NCI-H2081 treated with DMSO at 0.1 percent for 48 hours (cell line): Measurements from ENCODE around the gene SPAM1.
"Not testable (repeated sequence)": the region's sequence is repeated elsewhere in the genome, so short reads cannot be mapped to it uniquely, and the experiment has no call there.

ENCODE experiments used
- DNase-seq: peaks from one replicate; lab custom pipeline; 2025; lab: John Stamatoyannopoulos, UW

SPAM1 gene

GRCh38 chr7:123958186-123958703 lies 33.2 kb downstream of the SPAM1 start:
- DNase-seq = no peak

- no peak for DNase-seq
Measured at GRCh38 chr7:123961771-123962170, 36.7 kb downstream of the SPAM1 start.

GRCh38 chr7:123966936-123967335 lies 41.9 kb downstream of the SPAM1 start:
- DNase-seq = no peak

- no peak for DNase-seq
Measured at GRCh38 chr7:123972045-123972444, 47.0 kb downstream of the SPAM1 start.

GRCh38 chr7:123972831-123973230 lies 47.8 kb downstream of the SPAM1 start:
- no peak for DNase-seq

GRCh38 chr7:123974326-123974908 lies 49.4 kb downstream of the SPAM1 start:
- no peak for DNase-seq

GRCh38 chr7:123975084-123975483 lies 50.0 kb downstream of the SPAM1 start:
- no peak for DNase-seq

GRCh38 chr7:123977081-123977480 lies 52.0 kb downstream of the SPAM1 start:
- no peak for DNase-seq

- DNase-seq = no peak
Measured at GRCh38 chr7:123979876-123980275, 54.8 kb downstream of the SPAM1 start.

GRCh38 chr7:123987445-123987844 lies 62.4 kb downstream of the SPAM1 start:
- no peak for DNase-seq

GRCh38 chr7:123992913-123993518 lies 68.0 kb downstream of the SPAM1 start:
- DNase-seq = no peak

GRCh38 chr7:123993996-123994395 lies 69.0 kb downstream of the SPAM1 start:
- no peak for DNase-seq

- DNase-seq = no peak
Measured at GRCh38 chr7:123994449-123994848, 69.4 kb downstream of the SPAM1 start.

GRCh38 chr7:123995617-123996326 lies 70.7 kb downstream of the SPAM1 start:
- DNase-seq = no peak

GRCh38 chr7:123996327-123996625 lies 71.2 kb downstream of the SPAM1 start:
- DNase-seq = no peak

GRCh38 chr7:123998921-123999320 lies 73.9 kb downstream of the SPAM1 start:
- DNase-seq = no peak

- no peak for DNase-seq
Measured at GRCh38 chr7:123999703-124000102, 74.7 kb downstream of the SPAM1 start.

- DNase-seq = not testable (repeated sequence)
Measured at GRCh38 chr7:124008296-124008695, 83.3 kb downstream of the SPAM1 start.

- no peak for DNase-seq
Measured at GRCh38 chr7:124009321-124009720, 84.3 kb downstream of the SPAM1 start.
